Activated naive CD4-positive, alpha-beta T cell treated with anti-CD3 and anti-CD28 coated beads, Interleukin-2, amount 10 ng/mL, durations not matched to agents 7 days and 5 days (primary cell): Measurements from ENCODE around the gene PLPPR3.

ENCODE experiments used
- CTCF ChIA-PET: fragments of 350-600 bp; sonication (Branson Sonifier 250); formaldehyde crosslinking; loops from one replicate; lab custom pipeline; 2021; ENCODE audit warnings: antibody characterized with exemption; lab: Charles Lee
- DNase-seq: peaks from one replicate; pipeline ENCODE4 v3.0.0-alpha.2; 2020
- H3K27ac Mint-ChIP-seq: one replicate; pipeline ENCODE4 v1.8.0; 2021; ENCODE audit warnings: mild to moderate bottlenecking, moderate library complexity, mixed read lengths
- H3K27me3 Mint-ChIP-seq: one replicate; pipeline ENCODE4 v1.8.0; 2021; ENCODE audit warnings: mild to moderate bottlenecking, mixed read lengths
- H3K36me3 Mint-ChIP-seq: one replicate; pipeline ENCODE4 v1.8.0; 2021; ENCODE audit warnings: mixed read lengths
- H3K4me1 Mint-ChIP-seq: one replicate; pipeline ENCODE4 v1.8.0; 2021; ENCODE audit warnings: mixed read lengths
- H3K4me3 Mint-ChIP-seq: one replicate; pipeline ENCODE4 v1.8.0; 2021; ENCODE audit warnings: mild to moderate bottlenecking, moderate library complexity, mixed read lengths
- H3K9me3 Mint-ChIP-seq: one replicate; pipeline ENCODE4 v1.8.0; 2021; ENCODE audit warnings: mixed read lengths

The PLPPR3 gene, protein sequence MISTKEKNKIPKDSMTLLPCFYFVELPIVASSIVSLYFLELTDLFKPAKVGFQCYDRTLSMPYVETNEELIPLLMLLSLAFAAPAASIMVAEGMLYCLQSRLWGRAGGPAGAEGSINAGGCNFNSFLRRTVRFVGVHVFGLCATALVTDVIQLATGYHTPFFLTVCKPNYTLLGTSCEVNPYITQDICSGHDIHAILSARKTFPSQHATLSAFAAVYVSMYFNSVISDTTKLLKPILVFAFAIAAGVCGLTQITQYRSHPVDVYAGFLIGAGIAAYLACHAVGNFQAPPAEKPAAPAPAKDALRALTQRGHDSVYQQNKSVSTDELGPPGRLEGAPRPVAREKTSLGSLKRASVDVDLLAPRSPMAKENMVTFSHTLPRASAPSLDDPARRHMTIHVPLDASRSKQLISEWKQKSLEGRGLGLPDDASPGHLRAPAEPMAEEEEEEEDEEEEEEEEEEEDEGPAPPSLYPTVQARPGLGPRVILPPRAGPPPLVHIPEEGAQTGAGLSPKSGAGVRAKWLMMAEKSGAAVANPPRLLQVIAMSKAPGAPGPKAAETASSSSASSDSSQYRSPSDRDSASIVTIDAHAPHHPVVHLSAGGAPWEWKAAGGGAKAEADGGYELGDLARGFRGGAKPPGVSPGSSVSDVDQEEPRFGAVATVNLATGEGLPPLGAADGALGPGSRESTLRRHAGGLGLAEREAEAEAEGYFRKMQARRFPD

DNA sequence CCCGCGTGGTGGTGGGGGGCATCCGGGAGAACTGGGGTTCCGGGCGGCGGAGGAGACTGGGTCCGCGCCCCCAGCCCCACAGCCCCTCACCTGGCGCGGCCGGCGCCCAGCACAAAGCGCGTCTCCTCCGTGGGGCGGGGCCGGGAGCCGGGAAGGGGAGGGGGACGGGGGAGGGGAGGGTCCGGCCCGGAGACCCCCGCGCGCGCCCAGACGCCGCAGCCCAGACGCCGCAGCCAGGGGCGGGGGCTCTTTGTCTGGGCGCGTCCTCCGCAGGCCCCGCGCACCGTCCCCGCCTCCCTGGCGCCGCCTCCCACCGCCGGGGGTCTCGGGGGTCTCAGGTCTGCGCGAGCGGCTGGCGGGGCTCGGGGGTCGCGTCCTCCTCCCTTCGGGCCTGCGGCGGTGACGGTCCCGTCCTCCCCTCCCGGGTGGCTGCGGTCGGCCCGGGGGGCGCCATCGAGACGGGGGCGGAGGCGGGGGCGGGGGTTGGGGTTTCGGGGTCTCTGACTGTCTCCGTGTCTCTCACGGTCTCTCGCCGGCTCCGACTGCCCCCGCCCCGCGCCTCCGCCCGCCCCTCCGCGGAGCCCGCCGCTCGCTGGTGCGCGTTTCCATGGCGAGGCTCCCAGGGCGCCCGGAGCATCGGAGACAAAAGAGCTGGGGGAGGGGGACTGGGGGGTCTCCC, at the start of gene PLPPR3:
Gene PLPPR3, minus strand, starts transcription at position 131 of the 679 bp plus-strand sequence. CDS start 396 bp downstream, outside the sequence.
- peaks cover 57% of the 10 kb centered on the region for H3K27me3 Mint-ChIP-seq
- no peak within 1 kb of the TSS for H3K4me3 Mint-ChIP-seq

DNA sequence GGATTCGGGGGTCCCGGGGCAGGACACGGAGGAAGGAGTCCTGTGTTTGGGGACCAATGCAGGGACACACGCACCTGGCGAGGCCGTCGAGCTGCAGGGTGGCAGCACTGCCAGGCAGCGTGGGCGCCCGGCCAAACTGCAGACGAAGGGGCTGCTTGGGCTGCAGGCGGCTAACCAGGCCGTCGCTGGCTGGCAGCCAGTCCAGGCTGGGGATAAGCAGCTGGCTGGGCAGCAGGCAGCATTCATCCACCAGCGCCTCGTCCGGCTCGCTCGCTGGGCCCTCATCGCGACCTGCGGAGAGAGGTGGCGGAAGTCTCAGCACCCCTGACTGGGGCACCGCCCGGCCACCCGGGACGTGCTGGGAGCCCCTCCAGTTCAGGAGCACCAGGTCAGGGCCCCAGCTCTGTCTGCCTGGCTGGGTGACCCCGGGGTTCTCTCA, 49.2 kb upstream of the PLPPR3 start:
- Mint-ChIP-seq H3K9me3 (no peaks in the 10 kb centered on the region), H3K4me1 (peaks cover 25% of the 10 kb centered on the region), H3K36me3 (peaks cover 26% of the 10 kb centered on the region), H3K4me3 (no peak overlapping the region), H3K27me3 (no peaks in the 10 kb centered on the region), H3K27ac (no peak overlapping the region)
- no peak for DNase-seq
- CTCF ChIA-PET = no interaction called here

More for the DNA sequence above, at the start of gene PLPPR3:
- Mint-ChIP-seq H3K9me3 (no peaks in the 10 kb centered on the region), H3K36me3 (no peaks in the 10 kb centered on the region), H3K27ac (no peak within 1 kb of the TSS), H3K4me1 (no peaks in the 10 kb centered on the region)
- CTCF ChIA-PET = no interaction called here
- DNase-seq = no peak

DNA sequence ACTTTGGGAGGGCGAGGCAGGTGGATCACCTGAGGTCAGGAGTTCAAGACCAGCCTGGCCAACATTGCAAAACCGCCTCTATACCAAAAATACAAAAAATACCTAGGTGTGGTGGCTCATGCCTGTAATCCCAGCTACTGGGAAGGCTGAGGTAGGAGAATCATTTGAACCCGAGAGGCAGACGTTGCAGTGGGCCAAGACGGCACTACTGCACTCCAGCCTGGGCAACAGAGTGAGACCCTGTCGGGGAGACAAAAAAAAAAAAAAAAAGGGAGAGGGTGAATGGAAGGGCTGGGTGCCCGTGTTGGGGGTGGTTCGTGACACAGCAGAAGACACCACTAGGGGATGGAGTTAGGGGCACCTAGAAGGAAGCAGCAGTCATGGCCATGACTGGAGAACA, 48.6 kb upstream of the PLPPR3 start:
- Mint-ChIP-seq H3K27me3 (no peaks in the 10 kb centered on the region), H3K9me3 (no peaks in the 10 kb centered on the region), H3K4me1 (peaks cover 23% of the 10 kb centered on the region), H3K36me3 (peaks cover 26% of the 10 kb centered on the region), H3K4me3 (no peak overlapping the region), H3K27ac (peak overlapping the region; percentile 37)
- no peak for DNase-seq
- CTCF ChIA-PET = no interaction called here

DNA sequence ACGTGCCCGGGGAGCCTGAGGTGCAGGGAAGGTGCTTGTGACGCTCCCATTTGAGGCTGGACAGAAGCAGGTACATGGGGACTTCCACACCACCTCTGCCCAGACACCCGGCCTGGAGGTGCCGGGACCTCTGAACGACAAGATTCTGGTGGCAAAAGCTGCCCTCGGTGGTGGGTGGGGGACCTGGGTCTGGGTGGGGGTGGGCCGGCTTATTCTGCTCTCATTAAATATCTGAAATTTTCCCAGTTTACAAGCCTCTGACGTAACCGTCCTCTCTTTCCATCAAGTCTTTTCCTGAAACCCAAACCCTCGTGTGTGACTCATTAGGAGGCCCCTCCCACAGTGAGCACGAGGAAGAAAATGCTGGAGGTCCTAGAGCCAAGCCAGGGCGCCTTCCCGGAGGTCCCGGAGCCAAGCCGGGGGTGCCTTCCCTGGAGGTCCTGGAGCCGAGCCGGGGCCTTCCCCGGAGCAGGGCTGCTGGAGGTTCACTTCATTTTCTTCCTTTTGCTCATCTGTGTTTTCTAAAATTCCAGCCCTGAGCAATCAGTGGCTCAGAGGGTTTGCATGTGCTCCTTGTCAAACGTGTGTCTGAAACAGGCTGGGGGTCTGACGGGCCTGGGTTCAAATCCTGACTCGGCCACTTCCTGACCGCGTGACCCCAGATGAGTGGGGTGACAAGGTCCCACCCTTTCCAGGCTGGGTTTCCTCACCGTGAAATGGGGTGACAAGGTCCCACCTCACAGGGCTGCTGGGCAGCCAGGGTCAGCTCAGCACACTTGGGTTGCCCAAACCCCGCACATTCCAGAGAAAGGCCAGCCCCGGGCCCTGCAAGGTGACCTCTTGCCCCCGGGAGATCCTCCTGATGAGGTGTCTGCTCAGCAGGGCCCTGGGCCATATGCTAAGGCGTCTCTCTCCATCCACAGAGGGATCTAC, 47.8 kb upstream of the PLPPR3 start:
- Mint-ChIP-seq H3K36me3 (peaks cover 28% of the 10 kb centered on the region), H3K9me3 (no peaks in the 10 kb centered on the region), H3K4me1 (peaks cover 25% of the 10 kb centered on the region), H3K27ac (peak overlapping the region; percentile 55), H3K4me3 (no peak overlapping the region), H3K27me3 (no peaks in the 10 kb centered on the region)
- CTCF ChIA-PET = no interaction called here
- DNase-seq = no peak

DNA sequence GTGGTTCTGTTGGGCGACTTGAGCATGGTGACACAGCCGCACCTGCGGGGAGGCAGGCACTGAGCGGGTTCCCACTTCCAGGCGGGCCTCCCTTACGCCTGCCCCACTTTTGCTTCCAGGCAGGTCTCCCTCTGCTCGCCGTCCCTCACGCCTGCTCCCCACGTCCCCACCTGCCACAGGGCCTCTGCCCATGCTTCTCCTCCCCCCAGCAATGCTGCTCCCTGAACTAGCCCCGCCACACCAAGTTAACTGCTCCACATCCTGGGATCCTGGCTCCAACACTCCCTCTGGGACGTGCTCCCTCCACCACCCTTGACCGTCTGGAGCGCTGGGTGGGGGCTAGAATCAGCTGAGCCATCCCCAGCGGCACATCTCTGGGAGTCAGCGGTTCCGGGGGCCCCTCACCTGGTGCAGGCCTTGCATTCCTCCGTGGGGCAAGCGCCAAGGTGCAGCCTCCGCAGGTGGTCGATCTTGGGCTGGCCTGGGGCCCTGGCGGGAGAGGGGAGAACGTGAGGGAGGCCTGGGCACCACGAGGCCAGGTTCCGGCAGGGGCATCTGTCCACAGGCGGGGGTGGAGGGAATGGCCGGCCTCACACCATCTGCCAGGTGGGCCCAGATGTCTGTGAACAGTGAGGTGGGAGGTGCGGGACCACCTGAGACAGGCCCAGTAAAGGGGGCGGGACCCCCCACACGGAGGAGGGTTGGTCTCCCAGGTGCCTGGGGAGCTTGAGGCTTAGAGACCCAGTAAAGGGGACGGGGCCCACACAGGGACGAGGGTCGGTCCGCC, 46.9 kb upstream of the PLPPR3 start:
- CTCF ChIA-PET = no interaction called here
- H3K27ac Mint-ChIP-seq = no peak overlapping the region
- no peak for DNase-seq
- peaks cover 27% of the 10 kb centered on the region for H3K4me1 Mint-ChIP-seq
- peaks cover 28% of the 10 kb centered on the region for H3K36me3 Mint-ChIP-seq
- no peak overlapping the region for H3K4me3 Mint-ChIP-seq
- no peaks in the 10 kb centered on the region for H3K9me3 Mint-ChIP-seq
- no peaks in the 10 kb centered on the region for H3K27me3 Mint-ChIP-seq

DNA sequence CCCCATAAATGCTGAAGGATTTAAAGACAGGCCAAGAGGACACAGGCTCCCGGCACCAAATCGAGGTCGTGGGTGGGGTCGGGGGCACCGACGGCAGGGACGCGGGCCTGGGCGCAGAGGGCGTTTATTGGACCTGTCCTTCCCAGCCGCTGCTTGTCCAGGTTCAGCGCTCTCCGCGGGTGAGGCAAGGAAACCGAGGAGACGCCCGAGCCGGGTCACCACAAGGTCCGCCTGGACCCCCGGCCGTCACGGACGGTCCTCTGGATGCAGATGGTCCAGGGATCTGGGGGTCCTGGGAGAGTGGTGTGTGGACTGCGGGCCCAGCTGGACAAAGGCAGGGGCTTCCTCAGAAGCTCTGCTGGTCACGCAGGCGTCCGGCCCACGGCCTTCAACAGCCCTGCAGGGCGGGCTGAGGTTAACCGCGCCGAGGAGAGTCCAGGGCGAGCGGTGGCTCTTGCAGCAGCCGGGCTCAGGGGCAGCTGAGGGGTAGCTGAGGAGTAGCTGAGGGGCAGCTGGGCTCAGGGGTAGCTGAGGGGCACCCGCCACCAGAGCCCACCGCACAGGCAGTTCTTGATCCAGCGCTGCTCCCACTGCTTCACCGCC, 46.2 kb upstream of the PLPPR3 start:
- Mint-ChIP-seq H3K4me3 (no peak overlapping the region), H3K36me3 (peaks cover 26% of the 10 kb centered on the region), H3K9me3 (no peaks in the 10 kb centered on the region), H3K27me3 (no peaks in the 10 kb centered on the region), H3K27ac (no peak overlapping the region), H3K4me1 (peaks cover 28% of the 10 kb centered on the region)
- DNase-seq = no peak
- CTCF ChIA-PET = no interaction called here

DNA sequence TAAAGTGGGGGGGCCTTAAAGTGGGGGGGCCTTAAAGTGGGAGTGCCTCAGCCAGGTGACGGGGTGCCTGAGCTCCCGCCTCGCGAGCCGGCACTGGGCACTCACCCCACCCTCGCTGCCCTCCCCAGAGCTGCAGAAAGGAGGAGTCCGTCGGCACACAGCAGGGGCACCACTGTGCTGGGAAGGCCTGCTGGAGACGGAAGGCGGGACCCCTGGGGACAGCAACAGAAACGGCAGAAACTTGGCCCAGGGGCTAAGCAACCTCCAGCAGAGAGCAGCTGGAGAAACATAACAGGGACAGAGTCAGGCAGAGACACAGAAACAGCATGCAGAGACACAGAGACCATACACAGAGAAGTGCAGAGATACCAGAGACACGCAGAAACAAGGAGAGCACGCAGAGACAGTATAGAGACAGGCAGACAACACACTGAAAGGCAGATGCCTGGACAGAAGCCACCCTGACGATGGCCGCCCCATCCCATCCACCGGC, 45.6 kb upstream of the PLPPR3 start:
- peak overlapping the region; percentile 20 for H3K27ac Mint-ChIP-seq
- peaks cover 29% of the 10 kb centered on the region for H3K4me1 Mint-ChIP-seq
- CTCF ChIA-PET = no interaction called here
- peaks cover 23% of the 10 kb centered on the region for H3K36me3 Mint-ChIP-seq
- no peak overlapping the region for H3K4me3 Mint-ChIP-seq
- H3K9me3 Mint-ChIP-seq = no peaks in the 10 kb centered on the region
- no peak for DNase-seq
- H3K27me3 Mint-ChIP-seq = peaks cover 5% of the 10 kb centered on the region

DNA sequence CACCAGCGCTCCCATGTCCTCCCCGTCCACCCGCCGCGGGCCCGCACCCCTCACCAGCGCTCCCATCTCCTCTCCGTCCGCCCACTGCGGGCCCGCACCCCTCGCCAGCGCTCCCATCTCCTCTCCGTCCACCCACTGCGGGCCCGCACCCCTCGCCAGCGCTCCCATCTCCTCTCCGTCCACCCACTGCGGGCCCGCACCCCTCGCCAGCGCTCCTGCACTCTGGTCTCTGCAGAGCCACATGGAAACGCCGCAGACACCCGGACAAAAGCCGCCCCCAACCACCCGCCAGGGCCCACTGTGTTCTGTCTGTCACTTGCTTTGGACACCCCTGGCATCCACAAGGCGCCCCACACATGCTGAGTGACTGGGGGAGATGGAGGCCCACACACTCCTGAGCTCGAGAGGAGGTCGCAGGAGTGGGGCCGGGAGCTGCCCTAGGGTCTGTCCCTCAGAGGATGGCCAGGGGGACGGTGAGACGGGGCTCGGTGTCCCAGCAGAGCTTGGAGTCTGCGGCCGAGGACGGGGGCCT, 45.1 kb upstream of the PLPPR3 start:
- H3K4me1 Mint-ChIP-seq = peaks cover 24% of the 10 kb centered on the region
- DNase-seq = no peak
- no peaks in the 10 kb centered on the region for H3K9me3 Mint-ChIP-seq
- CTCF ChIA-PET = no interaction called here
- peaks cover 7% of the 10 kb centered on the region for H3K27me3 Mint-ChIP-seq
- peaks cover 23% of the 10 kb centered on the region for H3K36me3 Mint-ChIP-seq
- no peak overlapping the region for H3K27ac Mint-ChIP-seq
- H3K4me3 Mint-ChIP-seq = no peak overlapping the region

DNA sequence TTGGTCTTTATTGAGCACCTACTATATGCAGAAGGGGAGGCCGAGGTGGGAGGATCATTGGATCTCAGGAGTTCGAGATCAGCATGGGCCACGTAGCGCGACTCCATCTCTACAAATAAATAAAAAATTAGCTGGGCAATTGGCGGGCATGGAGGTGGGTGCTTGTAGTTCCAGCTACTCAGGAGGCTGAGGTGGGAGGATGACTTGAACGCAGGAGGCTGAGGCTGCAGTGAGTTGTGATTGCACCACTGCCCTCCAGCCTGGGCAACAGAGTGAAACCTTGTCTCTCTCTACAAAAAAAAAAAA, 41.5 kb upstream of the PLPPR3 start:
- Mint-ChIP-seq H3K27me3 (peaks cover 38% of the 10 kb centered on the region), H3K36me3 (peaks cover 6% of the 10 kb centered on the region), H3K27ac (peak overlapping the region; percentile 92), H3K4me1 (peaks cover 28% of the 10 kb centered on the region), H3K9me3 (no peaks in the 10 kb centered on the region), H3K4me3 (peak overlapping the region; percentile 67)
- DNase-seq = no peak
- CTCF ChIA-PET = interaction anchor here (0.6 to 2.5 kb wide), 23 partner anchors 16 to 351 kb away, joined by 3 to 24 read pairs (median 4); partner anchors contain the start of genes KISS1R, MED16, RNU6-9 and WDR18

DNA sequence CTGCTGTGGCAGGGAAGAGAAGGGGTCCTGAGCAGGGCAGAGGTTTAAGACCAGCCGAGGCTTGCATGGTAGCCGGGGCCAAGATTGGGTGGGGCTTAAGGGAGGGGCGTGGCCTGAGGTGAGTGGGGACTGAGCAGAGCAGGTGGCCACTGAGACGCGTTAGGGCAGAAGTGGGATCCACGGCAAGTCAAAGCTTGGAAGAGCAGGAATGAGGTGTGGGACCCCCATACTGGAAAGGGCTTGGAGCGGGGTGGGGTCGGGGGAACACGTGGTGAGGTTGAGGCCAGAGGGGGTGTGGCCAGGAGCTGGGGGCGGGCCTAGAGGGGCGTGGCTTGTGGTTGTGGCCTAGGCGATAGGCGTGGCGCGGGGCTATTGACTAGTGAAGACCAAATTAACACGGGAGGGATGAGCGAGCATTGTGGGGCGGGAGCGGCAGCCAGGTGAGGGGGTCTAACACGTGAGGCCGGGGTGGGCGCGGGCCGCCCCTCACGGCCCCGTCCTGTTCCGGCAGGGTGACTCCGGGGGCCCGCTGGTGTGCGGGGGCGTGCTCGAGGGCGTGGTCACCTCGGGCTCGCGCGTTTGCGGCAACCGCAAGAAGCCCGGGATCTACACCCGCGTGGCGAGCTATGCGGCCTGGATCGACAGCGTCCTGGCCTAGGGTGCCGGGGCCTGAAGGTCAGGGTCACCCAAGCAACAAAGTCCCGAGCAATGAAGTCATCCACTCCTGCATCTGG, 41.0 kb upstream of the PLPPR3 start:
- Mint-ChIP-seq H3K4me3 (peak overlapping the region; percentile 67), H3K36me3 (peaks cover 6% of the 10 kb centered on the region), H3K27ac (peak overlapping the region; percentile 92), H3K27me3 (peaks cover 43% of the 10 kb centered on the region), H3K4me1 (peaks cover 29% of the 10 kb centered on the region), H3K9me3 (no peaks in the 10 kb centered on the region)
- peak; percentile 88 for DNase-seq
- CTCF ChIA-PET = interaction anchor here (0.9 to 2.5 kb wide), 8 partner anchors 16 to 134 kb away, joined by 4 to 24 read pairs (median 8); partner anchors contain the start of genes KISS1R and WDR18

DNA sequence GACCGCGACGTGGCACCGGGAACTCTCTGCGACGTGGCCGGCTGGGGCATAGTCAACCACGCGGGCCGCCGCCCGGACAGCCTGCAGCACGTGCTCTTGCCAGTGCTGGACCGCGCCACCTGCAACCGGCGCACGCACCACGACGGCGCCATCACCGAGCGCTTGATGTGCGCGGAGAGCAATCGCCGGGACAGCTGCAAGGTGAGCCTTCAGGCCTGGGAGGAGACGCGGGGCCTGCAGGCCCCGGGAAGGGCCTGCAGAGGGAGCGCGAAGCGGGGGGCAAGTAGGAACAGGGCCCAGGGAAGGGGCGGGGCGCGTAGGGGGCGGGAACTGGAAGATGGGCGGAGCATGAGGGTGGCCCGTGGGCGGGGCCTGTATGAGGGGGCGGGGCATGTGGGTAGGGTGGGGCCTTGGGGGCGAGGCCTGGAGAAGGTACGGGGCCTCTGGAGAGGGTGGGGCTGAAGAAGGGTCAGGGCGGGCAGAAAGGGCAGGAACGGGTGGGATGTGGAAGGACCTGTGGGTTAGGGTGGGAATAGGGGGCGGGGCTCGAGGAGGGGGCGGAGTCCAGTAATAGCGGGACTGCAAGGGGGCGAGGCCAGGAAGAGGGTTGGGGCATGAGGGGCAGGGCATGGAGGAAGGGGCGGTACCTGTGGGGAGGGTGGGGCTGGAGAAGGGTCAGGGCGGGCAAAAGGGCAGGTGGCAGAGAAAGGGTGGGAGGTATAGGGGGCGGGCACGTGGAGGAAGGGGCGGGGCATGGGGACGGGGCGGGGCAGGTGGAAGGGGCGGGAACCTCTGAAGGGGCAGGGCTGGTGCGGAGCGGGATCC, 40.2 kb upstream of the PLPPR3 start:
- CTCF ChIA-PET = interaction anchor here (2.1 to 2.5 kb wide), 3 partner anchors 17 to 122 kb away, joined by 8 to 24 read pairs (median 14); partner anchors contain the start of genes KISS1R and WDR18
- peaks cover 46% of the 10 kb centered on the region for H3K27me3 Mint-ChIP-seq
- no peak overlapping the region for H3K27ac Mint-ChIP-seq
- H3K9me3 Mint-ChIP-seq = no peaks in the 10 kb centered on the region
- H3K4me1 Mint-ChIP-seq = peaks cover 32% of the 10 kb centered on the region
- DNase-seq = peak; percentile 81
- peaks cover 2% of the 10 kb centered on the region for H3K36me3 Mint-ChIP-seq
- H3K4me3 Mint-ChIP-seq = peak overlapping the region; percentile 57
